Left renal pelvis (tissue), 4 donors: Measurements from ENCODE around the gene CDK14. TPM values are rescaled to one million over a fixed set of nuclear protein-coding genes. Genes with fewer than 3 reads are reported as not detected.
A peak's percentile ranks its signal among the peaks of the same experiment; 100 is the strongest.

ENCODE experiments used
- DNase-seq, 4 donors: peaks; one replicate each; pipeline ENCODE4 v3.0.0-alpha.2; 2013; ENCODE audit warnings: low read depth in 4 of 4, low spot score in 3 of 4
- polyA plus RNA-seq, 4 donors: library from polyadenylated mRNA; unstranded; fragments of 120-200 nt; gene quantifications; one replicate each; pipeline ENCODE4 v1.2.1, GENCODE V29; 2013; ENCODE audit not compliant: insufficient read length in 4 of 4

CDK14 gene
- polyA plus RNA-seq: 10 to 100 TPM; 28.6 to 44.2 (median 36.4) TPM

- peak in 2 of 4 donors; percentile 43 to 46 for DNase-seq
Observed at GRCh38 chr7:90595801-90596670, at the start of gene CDK14. Gene CDK14 (plus strand): TSS chr7:90596321. CDS start chr7:90596628, 307 bp downstream.

GRCh38 chr7:90551036-90551435 lies 45.1 kb upstream of the CDK14 start:
- DNase-seq: no peak

- no peak for DNase-seq
Observed at GRCh38 chr7:90552521-90552920, 43.6 kb upstream of the CDK14 start.

GRCh38 chr7:90560730-90561129 lies 35.4 kb upstream of the CDK14 start:
- no peak for DNase-seq

GRCh38 chr7:90563286-90563685 lies 32.8 kb upstream of the CDK14 start:
- no peak for DNase-seq

- no peak for DNase-seq
Observed at GRCh38 chr7:90564455-90564854, 31.7 kb upstream of the CDK14 start.

GRCh38 chr7:90568213-90568612 lies 27.9 kb upstream of the CDK14 start:
- DNase-seq: no peak

- DNase-seq: no peak
Observed at GRCh38 chr7:90569368-90569767, 26.8 kb upstream of the CDK14 start.

- no peak for DNase-seq
Observed at GRCh38 chr7:90570373-90570959, 25.7 kb upstream of the CDK14 start.

GRCh38 chr7:90574146-90574819 lies 21.8 kb upstream of the CDK14 start:
- no peak for DNase-seq

- no peak for DNase-seq
Observed at GRCh38 chr7:90574820-90575187, 21.3 kb upstream of the CDK14 start.

- DNase-seq: no peak
Observed at GRCh38 chr7:90579181-90579688, 16.9 kb upstream of the CDK14 start.

GRCh38 chr7:90580051-90580450 lies 16.1 kb upstream of the CDK14 start:
- no peak for DNase-seq

- no peak for DNase-seq
Observed at GRCh38 chr7:90582164-90582563, 14.0 kb upstream of the CDK14 start.

- no peak for DNase-seq
Observed at GRCh38 chr7:90584378-90584777, 11.7 kb upstream of the CDK14 start.

- no peak for DNase-seq
Observed at GRCh38 chr7:90586091-90586490, 10.0 kb upstream of the CDK14 start.

- no peak for DNase-seq
Observed at GRCh38 chr7:90587766-90588165, 8.4 kb upstream of the CDK14 start.

GRCh38 chr7:90592033-90592432 lies 4.1 kb upstream of the CDK14 start:
- DNase-seq: no peak

- DNase-seq: no peak
Observed at GRCh38 chr7:90593205-90593604, 2.9 kb upstream of the CDK14 start.

- peak in 1 of 4 donors; percentile 36 for DNase-seq
Observed at GRCh38 chr7:90594751-90595317, 1.3 kb upstream of the CDK14 start.

- DNase-seq: peak in 1 of 4 donors; percentile 33
Observed at GRCh38 chr7:90595342-90595800, 750 bp upstream of the CDK14 start.
